H1 (cell line): ENCODE measurements around the gene ZFAND3. TPM values are rescaled to one million over a fixed set of nuclear protein-coding genes. Genes with fewer than 3 reads are reported as not detected.

ENCODE experiments used
- CHD7 ChIP-seq: fragments of 300-600 bp; sonication (generic); IDR thresholded peaks from 2 replicates; pipeline ENCODE4 v1.7.1; 2012; ENCODE audit warnings: low read length, moderate library complexity, mild to moderate bottlenecking, inconsistent platforms; ENCODE audit not compliant: insufficient replicate concordance
- HDAC2 ChIP-seq, 2 experiments: fragments of 300-600 bp in 1 of 2; sonication (generic) in 1 of 2; IDR thresholded peaks; 2 replicates each; pipeline ENCODE4 v1.6.1; 2011 to 2012; ENCODE audit warnings: low read depth in 2 of 2, low read length in 2 of 2, mild to moderate bottlenecking in 2 of 2, moderate library complexity in 2 of 2, borderline replicate concordance in 1 of 2, inconsistent platforms in 1 of 2
- HDAC6 ChIP-seq: IDR thresholded peaks from one replicate; pipeline ENCODE4 v1.7.1; 2012; ENCODE audit warnings: low read depth, mild to moderate bottlenecking, inconsistent platforms, low read length, moderate library complexity
- POLR2A ChIP-seq, 2 experiments: IDR thresholded peaks; 1 replicate in 1 of 2; 2 replicates in 1 of 2; pipeline ENCODE4 v1.6.1; 2011; ENCODE audit warnings: low read depth in 2 of 2, low read length in 2 of 2, mild to moderate bottlenecking in 2 of 2; ENCODE audit errors: control extremely low read depth in 1 of 2
- RNF2 ChIP-seq: fragments of 200-900, 300-1000 bp; sonication (generic); IDR thresholded peaks from 2 replicates; pipeline ENCODE4 v1.7.1; 2016; ENCODE audit warnings: borderline replicate concordance, low read depth, mild to moderate bottlenecking, antibody characterized with exemption, low read length; ENCODE audit not compliant: poor library complexity, severe bottlenecking; ENCODE audit errors: missing control alignments
- TBP ChIP-seq: IDR thresholded peaks from 2 replicates; pipeline ENCODE4 v1.6.1; 2011; ENCODE audit warnings: low read depth, low read length, improper control_type of control experiment
- USF2 ChIP-seq: IDR thresholded peaks from 2 replicates; pipeline ENCODE4 v1.6.1; 2011; ENCODE audit warnings: low read length, improper control_type of control experiment
- polyA plus RNA-seq, 7 experiments: library from polyadenylated mRNA; depleted of rRNA in 3 of 7; stranded (reverse) in 5 of 7; unstranded in 2 of 7; fragments of >200 nt in 5 of 7; fragments of 200-250 nt in 2 of 7; gene quantifications; 1 replicate in 5 of 7; 2 replicates in 1 of 7; 4 replicates in 1 of 7; pipeline versions ENCODE4 v1.2.1 to v1.2.3, GENCODE V29; 2011 to 2013; ENCODE audit warnings: missing spikeins in 2 of 7, mixed read lengths in 2 of 7
- total RNA-seq: library from RNA; stranded (reverse); fragmentation: NEBNext Ultra II Directional; extraction: Animal tissue kit (Norgen Biotek cat#: 25700); gene quantifications from 2 replicates; pipeline ENCODE4 v1.2.1, GENCODE V29; 2021

Gene ZFAND3
- total and polyA plus RNA-seq, 2 of the 8 experiments (the other 6 are each of a cell fraction or from before 2014, with no cell fraction given): 13.0 to 51.3 TPM

- TF ChIP-seq CHD7: no peak
- TF ChIP-seq USF2: no peak
- 0 out of 2 replicates have a peak, but pooled peaks have one; percentile 27 for TF ChIP-seq TBP
- no peak for TF ChIP-seq HDAC6
- TF ChIP-seq POLR2A (IDR thresholded peaks at IDR 0.05; ENCODE audit: control extremely low read depth in 1 of 2, low read depth in 2 of 2, low read length in 2 of 2): no peak
- TF ChIP-seq HDAC2 (IDR thresholded peaks at IDR 0.05; ENCODE audit: borderline replicate concordance in 1 of 2, low read depth in 2 of 2, low read length in 2 of 2): no peak
- TF ChIP-seq RNF2: no peak
Measured at GRCh38 chr6:37783025-37783855, 36.3 kb upstream of the ZFAND3 start (continued).
